Epithelial cell of esophagus (primary cell): ENCODE results near the gene FITM1.
A peak's percentile ranks its signal among the peaks of the same experiment; 100 is the strongest.

Experiments
- DNase-seq: peaks from one replicate; pipeline ENCODE4 v3.0.0; 2010; ENCODE audit warnings: low read depth
- H3K4me3 ChIP-seq: 2 replicates; pipeline ENCODE4 v1.5.1; 2011; ENCODE audit warnings: mild to moderate bottlenecking, low read length, control low read depth
- TF ChIP-seq, protein P1 (sequence below): IDR thresholded peaks from 2 replicates; pipeline ENCODE4 v1.5.1; 2011; ENCODE audit warnings: low read depth, mild to moderate bottlenecking, low read length, control low read depth, inconsistent platforms; ENCODE audit not compliant: insufficient read depth; ENCODE audit errors: missing control alignments

The FITM1 gene

GRCh38 chr14:24092505-24093206 lies 37.8 kb upstream of the FITM1 start:
- no peak for DNase-seq
- H3K4me3 ChIP-seq, result no peak overlapping the region
- TF ChIP-seq, protein P1, sequence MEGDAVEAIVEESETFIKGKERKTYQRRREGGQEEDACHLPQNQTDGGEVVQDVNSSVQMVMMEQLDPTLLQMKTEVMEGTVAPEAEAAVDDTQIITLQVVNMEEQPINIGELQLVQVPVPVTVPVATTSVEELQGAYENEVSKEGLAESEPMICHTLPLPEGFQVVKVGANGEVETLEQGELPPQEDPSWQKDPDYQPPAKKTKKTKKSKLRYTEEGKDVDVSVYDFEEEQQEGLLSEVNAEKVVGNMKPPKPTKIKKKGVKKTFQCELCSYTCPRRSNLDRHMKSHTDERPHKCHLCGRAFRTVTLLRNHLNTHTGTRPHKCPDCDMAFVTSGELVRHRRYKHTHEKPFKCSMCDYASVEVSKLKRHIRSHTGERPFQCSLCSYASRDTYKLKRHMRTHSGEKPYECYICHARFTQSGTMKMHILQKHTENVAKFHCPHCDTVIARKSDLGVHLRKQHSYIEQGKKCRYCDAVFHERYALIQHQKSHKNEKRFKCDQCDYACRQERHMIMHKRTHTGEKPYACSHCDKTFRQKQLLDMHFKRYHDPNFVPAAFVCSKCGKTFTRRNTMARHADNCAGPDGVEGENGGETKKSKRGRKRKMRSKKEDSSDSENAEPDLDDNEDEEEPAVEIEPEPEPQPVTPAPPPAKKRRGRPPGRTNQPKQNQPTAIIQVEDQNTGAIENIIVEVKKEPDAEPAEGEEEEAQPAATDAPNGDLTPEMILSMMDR, result no peak

- H3K4me3 ChIP-seq, result peak overlapping the region; percentile 79
- TF ChIP-seq, protein P1, result no peak
- no peak for DNase-seq
Observed at GRCh38 chr14:24093207-24093900, 37.1 kb upstream of the FITM1 start.

DNA sequence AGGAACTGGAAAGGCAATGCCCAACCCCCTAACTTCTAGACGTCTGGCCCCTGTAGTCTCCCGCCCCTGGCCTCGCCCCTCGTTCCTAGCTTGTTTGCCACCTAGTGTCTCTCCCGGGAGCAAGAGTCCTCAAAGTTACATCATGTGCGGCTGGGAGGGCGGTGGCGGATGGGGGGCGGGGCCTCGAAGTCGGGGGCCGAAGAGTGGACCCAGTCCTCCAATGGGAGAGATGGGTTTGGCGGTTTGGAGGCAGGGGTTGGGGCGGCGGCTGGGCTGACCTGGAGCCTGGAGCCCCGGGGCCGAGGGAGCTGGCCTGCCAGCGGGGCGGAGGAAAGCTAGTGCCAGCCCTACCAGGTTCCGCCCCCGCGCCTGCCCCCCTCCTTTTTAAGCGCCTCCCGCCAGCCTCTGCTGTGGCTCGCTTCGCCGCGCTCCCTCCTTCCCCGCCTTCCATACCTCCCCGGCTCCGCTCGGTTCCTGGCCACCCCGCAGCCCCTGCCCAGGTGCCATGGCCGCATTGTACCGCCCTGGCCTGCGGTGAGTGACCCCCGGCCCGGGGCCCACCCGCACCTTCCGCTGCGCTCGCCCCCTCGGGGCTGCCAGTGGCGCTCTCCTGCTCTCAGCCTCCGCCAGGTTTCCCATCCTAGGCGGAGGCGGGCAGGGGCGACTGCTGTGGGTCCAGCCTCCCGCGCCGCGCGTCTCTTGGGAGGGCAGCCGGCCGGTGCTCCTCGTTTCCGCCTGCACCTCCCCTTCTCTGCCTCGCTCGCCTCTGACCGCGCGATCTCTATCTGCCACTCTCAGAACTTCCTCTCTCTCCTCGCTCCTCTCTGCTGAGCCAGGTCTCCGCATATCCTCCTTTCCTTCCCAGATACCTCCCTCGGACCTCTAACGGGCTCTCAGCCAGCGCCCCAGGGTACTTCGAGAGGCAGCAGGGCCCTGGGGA lies 36.3 kb upstream of the FITM1 start, which contains the start of gene PCK2:
Gene PCK2 (plus strand): TSS at position 411 of the 940 bp plus-strand sequence. CDS start 95 bp downstream, at position 506.
- H3K4me3 ChIP-seq, result peak within 1 kb of the TSS; percentile 79
- DNase-seq, result peak; percentile 92
- TF ChIP-seq, protein P1, result no peak

DNA sequence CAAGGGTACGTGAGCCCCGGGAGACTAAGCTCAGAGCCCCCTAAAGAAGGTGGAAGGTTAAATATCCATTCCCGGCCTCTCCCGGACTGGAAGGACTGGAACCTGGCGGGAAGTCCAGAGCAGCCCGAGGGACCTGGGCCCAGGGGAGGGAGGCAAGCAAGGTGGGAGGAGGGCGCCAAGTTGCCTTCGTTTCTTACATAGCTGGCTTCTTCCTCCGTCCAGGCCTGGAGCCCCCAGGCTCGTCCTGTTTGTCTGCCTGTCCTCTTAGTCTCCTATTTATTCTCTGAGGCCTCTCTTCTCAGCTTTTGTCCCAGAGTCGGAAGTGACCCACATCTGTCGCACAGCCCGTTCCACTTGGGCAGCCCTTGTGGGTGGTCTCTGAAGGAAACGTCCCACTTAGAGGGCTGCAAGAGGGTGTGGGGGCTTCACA lies 35.6 kb upstream of the FITM1 start:
- no peak for DNase-seq
- peak overlapping the region; percentile 79 for H3K4me3 ChIP-seq
- TF ChIP-seq, protein P1, result no peak

- TF ChIP-seq, protein P1, result no peak
- H3K4me3 ChIP-seq, result peak overlapping the region; percentile 79
- DNase-seq, result no peak
Observed at GRCh38 chr14:24095271-24096068, 35.0 kb upstream of the FITM1 start.
